GM19372 (cell line): ENCODE results near the gene ATP1A4.
"Not testable (repeated sequence)": the region's sequence is repeated elsewhere in the genome, so short reads cannot be mapped to it uniquely, and the experiment has no call there.

Experiments used
- ATAC-seq: cut with Tn5 transposase; IDR thresholded peaks from one replicate; pipeline ENCODE4 v1.9.1; 2021; ENCODE audit warnings: mild to moderate bottlenecking, low read depth, moderate library complexity; ENCODE audit not compliant: unreplicated experiment

Gene ATP1A4

GRCh38 chr1:160151303-160151702 lies at the start of gene ATP1A4:
Gene ATP1A4, plus strand, starts transcription at chr1:160151603. Its CDS starts 438 bp downstream, at chr1:160152041.
- no peak for ATAC-seq

GRCh38 chr1:160101717-160102522 lies 49.5 kb upstream of the ATP1A4 start:
- no peak for ATAC-seq

- ATAC-seq: no peak
Observed at GRCh38 chr1:160103658-160104408, 47.6 kb upstream of the ATP1A4 start.

DNA sequence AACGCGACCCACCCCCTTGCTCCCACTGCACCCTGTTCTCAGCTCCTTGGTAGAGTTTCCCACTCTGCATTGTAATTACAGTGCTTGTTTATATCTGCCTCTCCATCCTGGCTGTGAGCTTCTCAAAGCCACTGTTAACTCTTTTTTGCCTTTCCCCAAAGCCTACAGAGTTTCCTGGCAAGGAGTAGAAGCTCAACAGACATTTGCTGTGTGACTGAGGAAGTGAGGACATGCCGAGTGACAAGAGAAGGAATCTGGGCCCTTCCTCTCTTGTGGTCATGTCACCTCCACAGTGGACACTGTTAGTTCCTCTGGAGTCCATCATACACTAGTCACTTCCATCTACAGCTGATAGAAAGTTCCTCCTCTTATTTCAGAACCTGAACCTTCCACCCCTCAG lies 46.9 kb upstream of the ATP1A4 start:
- no peak for ATAC-seq

- ATAC-seq: no peak
Observed at GRCh38 chr1:160105155-160105554, 46.2 kb upstream of the ATP1A4 start.

DNA sequence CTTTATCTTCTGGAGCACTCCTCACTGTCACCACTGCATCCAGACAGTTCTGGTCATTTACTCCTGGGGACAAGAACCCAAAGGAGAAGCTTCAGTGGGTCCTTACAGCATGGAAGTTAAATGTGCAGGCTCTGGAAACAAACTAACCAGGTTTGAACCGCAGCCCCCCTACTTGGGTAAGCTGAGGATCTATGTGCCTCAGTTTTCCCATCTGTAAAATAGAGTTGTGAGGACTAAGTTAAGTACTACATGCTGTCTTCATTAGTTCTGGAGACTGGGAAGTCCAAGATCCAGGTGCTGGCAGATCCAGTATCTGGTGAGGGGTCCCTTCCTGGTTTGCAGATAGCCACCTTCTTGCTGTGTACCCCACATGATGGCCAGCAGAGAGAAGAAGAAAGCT lies 43.9 kb upstream of the ATP1A4 start:
- ATAC-seq: no peak

DNA sequence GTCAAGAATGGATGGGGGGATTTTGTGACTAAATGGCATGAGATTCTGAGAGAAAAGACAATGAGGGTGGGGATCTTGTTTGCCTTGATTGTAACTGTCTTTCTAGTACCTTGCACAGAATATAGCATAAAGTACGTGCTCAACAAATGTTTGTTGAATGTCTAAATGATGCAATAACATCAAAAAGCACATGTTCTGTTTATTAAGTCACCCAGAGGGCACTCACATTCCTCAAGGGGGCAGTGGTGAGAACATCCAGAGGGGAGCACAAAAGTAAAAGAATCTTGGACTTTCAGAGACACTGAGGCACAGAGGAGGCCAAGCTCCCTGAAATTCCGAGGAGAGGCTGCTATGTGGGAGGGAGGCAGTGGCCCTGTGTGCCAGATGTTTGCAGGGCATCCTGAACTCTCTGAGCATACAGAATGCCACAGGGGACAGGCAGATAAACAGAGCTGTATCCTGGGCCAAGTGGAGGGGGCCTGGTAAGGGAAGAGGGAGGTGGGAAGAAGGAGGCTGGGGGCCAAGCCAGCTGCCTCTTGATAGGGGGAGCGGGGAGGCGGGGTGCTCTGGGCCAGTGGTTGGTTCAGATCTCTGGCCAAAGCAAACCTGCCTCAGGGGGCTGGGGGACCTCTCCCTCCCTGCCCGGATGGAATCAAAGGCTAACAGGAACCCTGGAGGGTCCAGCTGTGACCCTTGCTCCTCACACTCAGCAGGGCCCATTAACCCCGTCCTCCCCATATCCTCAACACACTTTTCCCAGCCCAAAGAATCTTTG lies 42.3 kb upstream of the ATP1A4 start:
- ATAC-seq: no peak

GRCh38 chr1:160109686-160110085 lies 41.7 kb upstream of the ATP1A4 start:
- no peak for ATAC-seq

GRCh38 chr1:160111462-160111861 lies 39.9 kb upstream of the ATP1A4 start:
- ATAC-seq: not testable (repeated sequence)

GRCh38 chr1:160112357-160112756 lies 39.0 kb upstream of the ATP1A4 start:
- ATAC-seq: no peak

DNA sequence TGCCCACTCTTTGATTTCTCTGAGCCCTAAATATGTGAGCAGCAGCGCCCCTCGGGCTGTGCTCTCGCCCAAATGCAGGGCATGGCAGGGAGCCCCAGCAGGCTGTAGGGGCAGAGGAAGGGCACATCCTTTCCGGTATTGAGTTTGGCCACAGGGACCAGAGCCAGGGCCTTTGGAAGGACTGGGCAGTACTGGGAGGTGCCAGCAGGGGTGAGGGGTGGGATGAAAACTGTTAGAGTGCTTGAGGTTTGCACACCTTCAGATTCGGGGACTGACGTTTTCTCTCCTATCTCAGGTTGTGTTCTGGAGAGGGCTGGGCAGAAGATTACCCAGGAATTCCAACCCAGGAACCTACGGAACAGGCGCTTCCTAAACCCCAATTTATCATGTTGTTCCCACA lies 38.0 kb upstream of the ATP1A4 start:
- no peak for ATAC-seq

DNA sequence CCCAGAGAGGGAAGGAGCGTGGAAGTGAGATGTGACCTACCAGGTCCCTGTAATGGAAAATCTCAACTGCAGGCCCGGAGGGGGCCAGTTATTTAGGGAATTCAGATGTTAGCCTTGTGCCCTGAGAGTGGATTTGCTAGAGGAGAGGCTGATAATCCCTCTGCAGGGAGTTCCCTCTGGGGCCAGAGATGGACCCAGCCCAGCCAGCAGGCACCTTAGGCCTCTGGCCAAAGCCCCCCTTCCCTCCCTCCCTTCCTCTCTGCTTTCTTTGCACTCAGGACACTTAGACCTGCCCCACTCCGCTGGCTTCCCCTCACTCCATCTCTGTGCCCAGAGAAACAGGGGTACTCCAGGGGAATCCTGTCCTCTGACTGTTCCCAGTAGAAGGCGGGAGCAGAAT lies 37.3 kb upstream of the ATP1A4 start:
- ATAC-seq: no peak

DNA sequence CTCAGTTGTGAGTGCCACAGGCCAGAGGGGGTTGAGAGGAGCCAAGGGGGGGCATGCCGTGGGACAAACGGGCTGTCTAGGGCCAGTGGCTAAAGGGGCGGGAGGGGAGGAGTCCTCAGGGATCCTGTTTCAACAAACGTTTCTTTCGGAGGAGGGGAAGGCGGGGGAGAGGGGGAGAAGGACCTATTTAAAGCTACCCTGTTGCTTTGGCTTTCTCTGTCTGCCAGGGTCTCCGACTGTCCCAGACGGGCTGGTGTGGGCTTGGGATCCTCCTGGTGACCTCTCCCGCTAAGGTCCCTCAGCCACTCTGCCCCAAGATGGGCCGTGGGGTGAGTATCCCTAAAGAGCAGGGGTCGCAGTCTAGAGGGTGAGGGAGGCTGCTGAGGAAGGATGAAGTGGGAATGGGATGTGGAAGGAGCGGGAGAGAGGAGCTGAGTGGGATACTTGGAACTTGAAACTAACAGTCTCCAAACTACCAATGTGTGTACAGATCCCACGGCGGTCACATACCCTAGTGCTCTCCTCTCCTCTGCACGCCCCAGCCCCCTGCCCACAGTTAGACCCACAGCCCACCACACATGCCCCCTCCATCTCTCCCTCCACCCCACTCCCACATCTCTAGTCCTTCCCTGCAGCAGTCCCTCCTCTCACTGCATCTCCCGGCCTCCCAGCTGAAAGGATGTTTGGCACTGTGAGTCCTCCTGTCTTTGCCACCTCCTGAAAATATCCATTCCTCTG lies 35.7 kb upstream of the ATP1A4 start, which contains the start of gene ATP1A2:
TSS of gene ATP1A2 (plus strand) at position 215 of the 738 bp plus-strand sequence. CDS start at position 318, 103 bp downstream.
- ATAC-seq: no peak

DNA sequence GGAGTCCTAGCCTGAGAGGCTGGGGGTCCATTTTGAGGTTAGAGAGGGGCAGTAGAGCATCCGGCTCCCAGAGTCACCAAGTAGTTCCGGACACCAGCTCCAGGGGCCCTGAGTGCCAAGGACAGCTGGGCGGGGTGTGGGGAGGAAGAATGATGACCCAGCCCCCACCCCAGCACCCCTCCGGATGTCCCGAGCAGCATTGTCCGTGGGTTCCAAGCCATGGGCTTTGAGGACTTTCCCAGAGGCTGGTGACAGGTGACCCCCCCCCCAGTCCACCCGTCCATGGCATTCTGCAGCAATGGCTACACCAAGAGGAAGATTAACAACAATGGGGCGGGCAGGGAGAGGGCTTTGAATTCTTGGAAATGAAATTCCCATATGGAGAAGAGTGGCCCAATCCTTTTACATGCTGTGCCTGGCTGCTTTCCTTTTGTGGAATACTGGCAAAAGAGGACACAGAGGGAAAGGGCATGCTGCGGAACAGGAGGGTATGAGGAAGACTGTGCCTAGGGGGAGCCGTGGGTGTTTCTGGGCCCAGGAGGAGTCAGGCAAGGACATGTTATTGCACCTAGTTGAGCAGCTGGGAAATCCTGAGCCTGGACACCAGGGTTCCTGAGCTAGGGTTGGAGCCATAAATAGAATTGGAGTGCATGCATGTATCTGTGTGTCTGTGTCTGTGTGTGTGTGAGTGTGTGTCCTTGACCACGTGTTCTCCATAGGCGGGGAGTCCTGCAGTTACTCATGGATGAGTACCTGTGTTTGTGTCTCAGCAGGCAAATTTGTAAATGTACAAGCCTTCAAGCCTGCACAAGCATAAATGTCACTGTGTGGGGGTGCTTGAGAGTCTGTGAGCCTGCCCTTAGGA lies 34.9 kb upstream of the ATP1A4 start:
- ATAC-seq: no peak

DNA sequence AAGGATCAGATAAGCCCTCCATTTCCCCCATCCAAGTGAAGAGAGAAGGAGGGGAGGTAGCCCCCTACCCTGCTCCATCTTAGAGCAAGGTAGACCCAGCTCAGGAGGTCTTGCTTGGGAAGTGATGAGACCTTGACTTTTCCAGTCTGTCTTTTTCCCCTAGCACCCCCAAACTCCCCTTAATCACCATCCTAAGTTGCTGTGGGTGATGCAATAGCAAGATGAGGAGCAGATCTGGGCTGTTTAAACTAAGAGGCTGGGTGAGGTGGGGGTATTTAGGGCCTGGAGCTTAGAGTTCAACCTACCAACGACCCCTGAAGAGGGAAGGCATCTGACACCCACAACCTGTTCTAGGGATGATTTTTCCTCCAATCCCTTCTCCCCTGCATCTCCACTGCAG lies 34.1 kb upstream of the ATP1A4 start:
- ATAC-seq: no peak

GRCh38 chr1:160117709-160118183 lies 33.7 kb upstream of the ATP1A4 start:
- ATAC-seq: no peak

- no peak for ATAC-seq
Observed at GRCh38 chr1:160118928-160119327, 32.5 kb upstream of the ATP1A4 start.

DNA sequence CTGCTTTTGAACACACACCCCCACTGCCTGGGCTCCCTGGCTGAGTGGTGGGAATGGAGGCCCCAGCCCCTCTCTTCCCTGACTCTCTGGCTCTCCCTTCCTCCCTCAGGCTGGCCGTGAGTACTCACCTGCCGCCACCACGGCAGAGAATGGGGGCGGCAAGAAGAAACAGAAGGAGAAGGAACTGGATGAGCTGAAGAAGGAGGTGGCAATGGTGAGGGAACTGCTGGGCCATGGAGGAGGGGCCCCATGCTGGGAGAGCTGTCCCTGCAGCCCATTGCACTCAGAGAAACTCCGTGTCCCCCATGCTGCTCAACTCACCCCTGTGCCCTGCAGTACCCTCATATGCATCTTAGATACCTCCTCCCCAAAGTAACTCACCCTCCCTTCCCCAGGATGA lies 30.6 kb upstream of the ATP1A4 start:
- ATAC-seq: no peak

GRCh38 chr1:160121388-160121787 lies 30.0 kb upstream of the ATP1A4 start:
- ATAC-seq: no peak
